GM23338 (cell line): ENCODE data around the gene ATXN7. TPM values are rescaled to one million over a fixed set of nuclear protein-coding genes. Genes with fewer than 3 reads are reported as not detected.

ENCODE experiments used
- ATAC-seq: fragments of 200-7000 bp; cut with Tn5 transposase; 3 replicates; pipeline ENCODE4 v1.9.1; 2020
- DNase-seq: peaks from one replicate; pipeline ENCODE4 v3.0.0-alpha.2; 2015; ENCODE audit warnings: low spot score
- H2AFZ ChIP-seq: fragments of 200-600 bp; sonication (generic); 2 replicates; pipeline ENCODE4 v1.8.0; 2016; ENCODE audit warnings: antibody characterized with exemption, mild to moderate bottlenecking, moderate library complexity
- H3F3A ChIP-seq: fragments of 200-600 bp; sonication (generic); replicated peaks from 2 replicates; pipeline ENCODE4 v1.8.0; 2017; ENCODE audit warnings: antibody characterized with exemption, mixed run types, low read depth
- H3K27ac ChIP-seq: fragments of 200-600 bp; sonication (generic); 2 replicates; pipeline ENCODE4 v1.6.1; 2016; ENCODE audit warnings: low read depth
- H3K27me3 ChIP-seq: fragments of 200-600 bp; sonication (generic); 2 replicates; pipeline ENCODE4 v1.8.0; 2016; ENCODE audit warnings: mild to moderate bottlenecking, mixed run types, moderate library complexity; ENCODE audit not compliant: insufficient read depth
- H3K36me3 ChIP-seq: fragments of 200-600 bp; sonication (generic); 2 replicates; pipeline ENCODE4 v1.8.0; 2016; ENCODE audit warnings: mild to moderate bottlenecking; ENCODE audit not compliant: insufficient read depth
- H3K4me1 ChIP-seq: fragments of 200-600 bp; sonication (generic); 2 replicates; pipeline ENCODE4 v1.8.0; 2016; ENCODE audit warnings: mild to moderate bottlenecking, moderate library complexity; ENCODE audit not compliant: insufficient read depth
- H3K4me2 ChIP-seq: fragments of 200-600 bp; sonication (generic); 2 replicates; pipeline ENCODE4 v1.7.1; 2017; ENCODE audit warnings: mixed run types
- H3K4me3 ChIP-seq: fragments of 200-600 bp; sonication (generic); 2 replicates; pipeline ENCODE4 v1.6.1; 2016; ENCODE audit warnings: mixed run types
- H3K79me2 ChIP-seq: fragments of 200-600 bp; sonication (generic); replicated peaks from 2 replicates; pipeline ENCODE4 v1.8.0; 2017; ENCODE audit warnings: mild to moderate bottlenecking; ENCODE audit not compliant: insufficient read depth
- H3K9me2 ChIP-seq: fragments of 200-600 bp; sonication (generic); 2 replicates; pipeline ENCODE4 v1.8.0; 2017; ENCODE audit not compliant: insufficient read depth
- H4K20me1 ChIP-seq: fragments of 200-600 bp; sonication (generic); replicated peaks from 2 replicates; pipeline ENCODE4 v1.8.0; 2017; ENCODE audit warnings: mild to moderate bottlenecking; ENCODE audit not compliant: insufficient read depth
- H3K27ac Mint-ChIP-seq: 2 replicates; pipeline ENCODE4 v1.8.0; 2020; ENCODE audit warnings: inconsistent platforms, mild to moderate bottlenecking, moderate library complexity, mixed read lengths
- H3K27me3 Mint-ChIP-seq: 3 replicates; pipeline ENCODE4 v1.8.0; 2022; ENCODE audit warnings: low read depth, mild to moderate bottlenecking, moderate library complexity, mixed read lengths, inconsistent platforms; ENCODE audit not compliant: insufficient read depth, poor library complexity
- H3K36me3 Mint-ChIP-seq: 3 replicates; pipeline ENCODE4 v1.8.0; 2021; ENCODE audit warnings: low read depth, mild to moderate bottlenecking, inconsistent platforms, moderate library complexity, mixed read lengths
- H3K4me1 Mint-ChIP-seq: 3 replicates; pipeline ENCODE4 v1.8.0; 2020; ENCODE audit warnings: mild to moderate bottlenecking, inconsistent platforms, mixed read lengths
- H3K4me3 Mint-ChIP-seq: 3 replicates; pipeline ENCODE4 v1.8.0; 2021; ENCODE audit warnings: moderate library complexity, mild to moderate bottlenecking, inconsistent platforms, mixed read lengths
- H3K9me3 Mint-ChIP-seq: 3 replicates; pipeline ENCODE4 v1.8.0; 2020; ENCODE audit warnings: moderate library complexity, mild to moderate bottlenecking, inconsistent platforms, mixed read lengths
- CREB1 ChIP-seq: fragments of 250-450 bp; sonication (Bioruptor Pico); IDR thresholded peaks from 2 replicates; pipeline ENCODE4 v1.5.0; 2020; ENCODE audit warnings: low read depth, mild to moderate bottlenecking, moderate library complexity
- EZH2 ChIP-seq: fragments of 200-600 bp; sonication (generic); IDR thresholded peaks from one replicate; pipeline ENCODE4 v1.8.0; 2017; ENCODE audit warnings: antibody characterized with exemption, mild to moderate bottlenecking, low read depth; ENCODE audit not compliant: unreplicated experiment
- EZH2phosphoT487 ChIP-seq: fragments of 200-600 bp; sonication (generic); IDR thresholded peaks from one replicate; pipeline ENCODE4 v1.8.1; 2018; ENCODE audit warnings: antibody characterized with exemption; ENCODE audit not compliant: unreplicated experiment
- JUNB ChIP-seq: IDR thresholded peaks from one replicate; pipeline ENCODE4 v1.6.1; 2016; ENCODE audit warnings: antibody characterized with exemption; ENCODE audit not compliant: unreplicated experiment
- NANOG ChIP-seq: IDR thresholded peaks from 2 replicates; pipeline ENCODE4 v1.6.1; 2016; ENCODE audit warnings: antibody characterized with exemption, borderline replicate concordance
- POLR2AphosphoS5 ChIP-seq: IDR thresholded peaks from 2 replicates; pipeline ENCODE4 v1.6.1; 2016; ENCODE audit warnings: antibody characterized with exemption, low read depth
- STAT1 ChIP-seq: IDR thresholded peaks from one replicate; pipeline ENCODE4 v1.6.1; 2016; ENCODE audit warnings: antibody characterized with exemption; ENCODE audit not compliant: unreplicated experiment
- ZNF114 ChIP-seq: fragments of 250-450 bp; sonication (Bioruptor Pico); IDR thresholded peaks from 2 replicates; pipeline ENCODE4 v1.5.0; 2020; ENCODE audit warnings: mild to moderate bottlenecking, moderate library complexity
- ZNF331 ChIP-seq: fragments of 250-450 bp; sonication (Bioruptor Pico); IDR thresholded peaks from 2 replicates; pipeline ENCODE4 v1.5.0; 2020; ENCODE audit warnings: low read depth, mild to moderate bottlenecking, moderate library complexity
- polyA plus RNA-seq: library from polyadenylated mRNA; unstranded; fragments of >200 nt; fragmentation: Nextera tagmentation; extraction: Ambion mirVana; gene quantifications from 2 replicates; pipeline ENCODE4 v1.2.1, GENCODE V29; 2016
- total RNA-seq: library from RNA; depleted of rRNA; stranded (reverse); fragments of >200 nt; shearing (Covaris generic); gene quantifications from 2 replicates; pipeline ENCODE4 v1.2.3, GENCODE V29; 2014
- TF ChIP-seq, protein P1 (sequence below): fragments of 250-450 bp; sonication (Bioruptor Pico); IDR thresholded peaks from 2 replicates; pipeline ENCODE4 v1.5.0; 2020; ENCODE audit warnings: mild to moderate bottlenecking, moderate library complexity
- TF ChIP-seq, protein P2 (sequence below): IDR thresholded peaks from 2 replicates; pipeline ENCODE4 v1.6.1; 2016; ENCODE audit warnings: antibody characterized with exemption
- TF ChIP-seq, protein P3 (sequence below): IDR thresholded peaks from one replicate; pipeline ENCODE4 v1.6.1; 2018; ENCODE audit warnings: antibody characterized with exemption; ENCODE audit not compliant: unreplicated experiment

ATXN7 gene
- total and polyA plus RNA-seq, 2 experiments from 2014 or later: 4.0 to 17.2 TPM

DNA sequence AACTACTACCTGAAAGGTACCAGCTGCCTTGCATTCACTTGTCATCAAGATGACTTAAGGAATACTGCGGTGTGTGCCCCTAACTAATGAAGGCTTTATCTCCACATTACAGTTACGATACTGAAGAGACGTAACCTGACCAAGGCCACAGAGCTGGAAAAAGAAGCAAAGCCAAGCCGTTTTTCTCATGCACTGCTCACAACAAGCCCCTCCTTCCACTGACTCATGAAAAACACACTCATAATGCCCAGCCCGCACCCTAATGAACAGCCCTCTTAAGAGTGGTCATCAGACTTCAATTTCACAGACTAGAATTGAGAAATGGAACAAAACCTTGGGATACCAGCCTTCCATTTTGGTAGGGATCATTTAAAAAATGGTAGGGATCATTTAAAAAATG lies 148.0 kb downstream of the ATXN7 start (continued):
- TF ChIP-seq, protein P1, sequence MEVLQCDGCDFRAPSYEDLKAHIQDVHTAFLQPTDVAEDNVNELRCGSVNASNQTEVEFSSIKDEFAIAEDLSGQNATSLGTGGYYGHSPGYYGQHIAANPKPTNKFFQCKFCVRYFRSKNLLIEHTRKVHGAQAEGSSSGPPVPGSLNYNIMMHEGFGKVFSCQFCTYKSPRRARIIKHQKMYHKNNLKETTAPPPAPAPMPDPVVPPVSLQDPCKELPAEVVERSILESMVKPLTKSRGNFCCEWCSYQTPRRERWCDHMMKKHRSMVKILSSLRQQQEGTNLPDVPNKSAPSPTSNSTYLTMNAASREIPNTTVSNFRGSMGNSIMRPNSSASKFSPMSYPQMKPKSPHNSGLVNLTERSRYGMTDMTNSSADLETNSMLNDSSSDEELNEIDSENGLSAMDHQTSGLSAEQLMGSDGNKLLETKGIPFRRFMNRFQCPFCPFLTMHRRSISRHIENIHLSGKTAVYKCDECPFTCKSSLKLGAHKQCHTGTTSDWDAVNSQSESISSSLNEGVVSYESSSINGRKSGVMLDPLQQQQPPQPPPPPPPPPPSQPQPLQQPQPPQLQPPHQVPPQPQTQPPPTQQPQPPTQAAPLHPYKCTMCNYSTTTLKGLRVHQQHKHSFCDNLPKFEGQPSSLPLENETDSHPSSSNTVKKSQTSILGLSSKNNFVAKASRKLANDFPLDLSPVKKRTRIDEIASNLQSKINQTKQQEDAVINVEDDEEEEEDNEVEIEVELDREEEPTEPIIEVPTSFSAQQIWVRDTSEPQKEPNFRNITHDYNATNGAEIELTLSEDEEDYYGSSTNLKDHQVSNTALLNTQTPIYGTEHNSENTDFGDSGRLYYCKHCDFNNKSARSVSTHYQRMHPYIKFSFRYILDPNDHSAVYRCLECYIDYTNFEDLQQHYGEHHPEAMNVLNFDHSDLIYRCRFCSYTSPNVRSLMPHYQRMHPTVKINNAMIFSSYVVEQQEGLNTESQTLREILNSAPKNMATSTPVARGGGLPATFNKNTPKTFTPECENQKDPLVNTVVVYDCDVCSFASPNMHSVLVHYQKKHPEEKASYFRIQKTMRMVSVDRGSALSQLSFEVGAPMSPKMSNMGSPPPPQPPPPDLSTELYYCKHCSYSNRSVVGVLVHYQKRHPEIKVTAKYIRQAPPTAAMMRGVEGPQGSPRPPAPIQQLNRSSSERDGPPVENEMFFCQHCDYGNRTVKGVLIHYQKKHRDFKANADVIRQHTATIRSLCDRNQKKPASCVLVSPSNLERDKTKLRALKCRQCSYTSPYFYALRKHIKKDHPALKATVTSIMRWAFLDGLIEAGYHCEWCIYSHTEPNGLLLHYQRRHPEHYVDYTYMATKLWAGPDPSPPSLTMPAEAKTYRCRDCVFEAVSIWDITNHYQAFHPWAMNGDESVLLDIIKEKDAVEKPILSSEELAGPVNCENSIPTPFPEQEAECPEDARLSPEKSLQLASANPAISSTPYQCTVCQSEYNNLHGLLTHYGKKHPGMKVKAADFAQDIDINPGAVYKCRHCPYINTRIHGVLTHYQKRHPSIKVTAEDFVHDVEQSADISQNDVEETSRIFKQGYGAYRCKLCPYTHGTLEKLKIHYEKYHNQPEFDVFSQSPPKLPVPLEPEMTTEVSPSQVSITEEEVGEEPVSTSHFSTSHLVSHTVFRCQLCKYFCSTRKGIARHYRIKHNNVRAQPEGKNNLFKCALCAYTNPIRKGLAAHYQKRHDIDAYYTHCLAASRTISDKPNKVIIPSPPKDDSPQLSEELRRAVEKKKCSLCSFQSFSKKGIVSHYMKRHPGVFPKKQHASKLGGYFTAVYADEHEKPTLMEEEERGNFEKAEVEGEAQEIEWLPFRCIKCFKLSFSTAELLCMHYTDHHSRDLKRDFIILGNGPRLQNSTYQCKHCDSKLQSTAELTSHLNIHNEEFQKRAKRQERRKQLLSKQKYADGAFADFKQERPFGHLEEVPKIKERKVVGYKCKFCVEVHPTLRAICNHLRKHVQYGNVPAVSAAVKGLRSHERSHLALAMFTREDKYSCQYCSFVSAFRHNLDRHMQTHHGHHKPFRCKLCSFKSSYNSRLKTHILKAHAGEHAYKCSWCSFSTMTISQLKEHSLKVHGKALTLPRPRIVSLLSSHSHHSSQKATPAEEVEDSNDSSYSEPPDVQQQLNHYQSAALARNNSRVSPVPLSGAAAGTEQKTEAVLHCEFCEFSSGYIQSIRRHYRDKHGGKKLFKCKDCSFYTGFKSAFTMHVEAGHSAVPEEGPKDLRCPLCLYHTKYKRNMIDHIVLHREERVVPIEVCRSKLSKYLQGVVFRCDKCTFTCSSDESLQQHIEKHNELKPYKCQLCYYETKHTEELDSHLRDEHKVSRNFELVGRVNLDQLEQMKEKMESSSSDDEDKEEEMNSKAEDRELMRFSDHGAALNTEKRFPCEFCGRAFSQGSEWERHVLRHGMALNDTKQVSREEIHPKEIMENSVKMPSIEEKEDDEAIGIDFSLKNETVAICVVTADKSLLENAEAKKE (CRISPR knock-in tag): no peak
- TF ChIP-seq CREB1 (CRISPR knock-in tag) (no peak), STAT1 (no peak), ZNF114 (CRISPR knock-in tag) (no peak), POLR2AphosphoS5 (no peak)

DNA sequence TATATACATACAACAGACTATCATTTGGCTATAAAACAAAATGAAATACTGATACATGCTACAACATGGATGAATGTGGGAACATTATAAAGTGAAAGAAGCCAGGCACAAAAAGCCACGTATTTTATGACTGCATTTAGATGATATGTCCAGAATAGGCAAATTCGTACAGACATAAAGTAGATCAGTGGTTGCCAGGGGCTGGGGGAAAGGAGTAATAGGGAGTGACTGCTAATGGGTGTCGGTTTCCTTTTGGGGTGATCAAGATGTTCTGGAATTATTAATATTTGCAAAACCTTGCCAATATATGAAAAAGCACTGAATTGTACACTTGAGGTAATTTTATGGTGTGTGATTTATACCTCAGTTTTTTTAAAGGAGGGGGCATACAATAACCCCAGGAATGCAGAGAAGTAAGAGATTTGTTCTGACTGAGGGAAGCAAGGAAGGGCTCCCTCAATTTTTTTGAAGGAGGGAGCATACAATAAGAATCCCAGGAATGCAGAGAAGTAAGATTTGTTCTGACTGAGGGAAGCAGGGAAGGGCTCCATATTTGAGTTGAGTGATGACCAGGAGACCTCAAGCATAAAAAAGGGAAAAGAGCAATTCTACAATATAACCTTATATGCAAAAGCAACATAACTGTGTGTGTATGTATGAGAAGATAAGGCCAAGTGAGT lies 153.4 kb downstream of the ATXN7 start:
- Histone ChIP-seq H3K4me3 (no peak overlapping the region), H3K27ac (no peak overlapping the region), H3K36me3 (peaks cover 44% of the 10 kb centered on the region), H2AFZ (no peak overlapping the region), H3K79me2 (peaks cover 23% of the 10 kb centered on the region), H3F3A (no peaks in the 10 kb centered on the region; the same call in 1 of the 2 replicates), H3K9me2 (no peaks in the 10 kb centered on the region), H3K27me3 (no peaks in the 10 kb centered on the region), H3K4me2 (no peak overlapping the region), H4K20me1 (peaks cover 3% of the 10 kb centered on the region), H3K4me1 (no peaks in the 10 kb centered on the region; the same call in 1 of the 2 replicates)
- Mint-ChIP-seq H3K9me3 (no peaks in the 10 kb centered on the region), H3K4me3 (no peak overlapping the region), H3K27ac (no peak overlapping the region), H3K4me1 (peaks cover under 1% of the 10 kb centered on the region; the same call in 2 of the 3 replicates), H3K36me3 (peaks cover 77% of the 10 kb centered on the region), H3K27me3 (peaks cover 2% of the 10 kb centered on the region)
- DNase-seq (no peak), ATAC-seq (no peak)
- no peak for TF ChIP-seq JUNB
- TF ChIP-seq NANOG: no peak
- TF ChIP-seq EZH2: no peak
- TF ChIP-seq EZH2phosphoT487: no peak
- TF ChIP-seq POLR2AphosphoS5: no peak
- no peak for TF ChIP-seq STAT1
- TF ChIP-seq ZNF114 (CRISPR knock-in tag): no peak
- TF ChIP-seq, protein P2, sequence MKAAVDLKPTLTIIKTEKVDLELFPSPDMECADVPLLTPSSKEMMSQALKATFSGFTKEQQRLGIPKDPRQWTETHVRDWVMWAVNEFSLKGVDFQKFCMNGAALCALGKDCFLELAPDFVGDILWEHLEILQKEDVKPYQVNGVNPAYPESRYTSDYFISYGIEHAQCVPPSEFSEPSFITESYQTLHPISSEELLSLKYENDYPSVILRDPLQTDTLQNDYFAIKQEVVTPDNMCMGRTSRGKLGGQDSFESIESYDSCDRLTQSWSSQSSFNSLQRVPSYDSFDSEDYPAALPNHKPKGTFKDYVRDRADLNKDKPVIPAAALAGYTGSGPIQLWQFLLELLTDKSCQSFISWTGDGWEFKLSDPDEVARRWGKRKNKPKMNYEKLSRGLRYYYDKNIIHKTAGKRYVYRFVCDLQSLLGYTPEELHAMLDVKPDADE: no peak
- TF ChIP-seq ZNF331 (CRISPR knock-in tag): no peak
- TF ChIP-seq, protein P3, sequence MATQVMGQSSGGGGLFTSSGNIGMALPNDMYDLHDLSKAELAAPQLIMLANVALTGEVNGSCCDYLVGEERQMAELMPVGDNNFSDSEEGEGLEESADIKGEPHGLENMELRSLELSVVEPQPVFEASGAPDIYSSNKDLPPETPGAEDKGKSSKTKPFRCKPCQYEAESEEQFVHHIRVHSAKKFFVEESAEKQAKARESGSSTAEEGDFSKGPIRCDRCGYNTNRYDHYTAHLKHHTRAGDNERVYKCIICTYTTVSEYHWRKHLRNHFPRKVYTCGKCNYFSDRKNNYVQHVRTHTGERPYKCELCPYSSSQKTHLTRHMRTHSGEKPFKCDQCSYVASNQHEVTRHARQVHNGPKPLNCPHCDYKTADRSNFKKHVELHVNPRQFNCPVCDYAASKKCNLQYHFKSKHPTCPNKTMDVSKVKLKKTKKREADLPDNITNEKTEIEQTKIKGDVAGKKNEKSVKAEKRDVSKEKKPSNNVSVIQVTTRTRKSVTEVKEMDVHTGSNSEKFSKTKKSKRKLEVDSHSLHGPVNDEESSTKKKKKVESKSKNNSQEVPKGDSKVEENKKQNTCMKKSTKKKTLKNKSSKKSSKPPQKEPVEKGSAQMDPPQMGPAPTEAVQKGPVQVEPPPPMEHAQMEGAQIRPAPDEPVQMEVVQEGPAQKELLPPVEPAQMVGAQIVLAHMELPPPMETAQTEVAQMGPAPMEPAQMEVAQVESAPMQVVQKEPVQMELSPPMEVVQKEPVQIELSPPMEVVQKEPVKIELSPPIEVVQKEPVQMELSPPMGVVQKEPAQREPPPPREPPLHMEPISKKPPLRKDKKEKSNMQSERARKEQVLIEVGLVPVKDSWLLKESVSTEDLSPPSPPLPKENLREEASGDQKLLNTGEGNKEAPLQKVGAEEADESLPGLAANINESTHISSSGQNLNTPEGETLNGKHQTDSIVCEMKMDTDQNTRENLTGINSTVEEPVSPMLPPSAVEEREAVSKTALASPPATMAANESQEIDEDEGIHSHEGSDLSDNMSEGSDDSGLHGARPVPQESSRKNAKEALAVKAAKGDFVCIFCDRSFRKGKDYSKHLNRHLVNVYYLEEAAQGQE: no peak
- TF ChIP-seq CREB1 (CRISPR knock-in tag): no peak
